ENCODE results near the gene WBP2.

Gene WBP2

DNA sequence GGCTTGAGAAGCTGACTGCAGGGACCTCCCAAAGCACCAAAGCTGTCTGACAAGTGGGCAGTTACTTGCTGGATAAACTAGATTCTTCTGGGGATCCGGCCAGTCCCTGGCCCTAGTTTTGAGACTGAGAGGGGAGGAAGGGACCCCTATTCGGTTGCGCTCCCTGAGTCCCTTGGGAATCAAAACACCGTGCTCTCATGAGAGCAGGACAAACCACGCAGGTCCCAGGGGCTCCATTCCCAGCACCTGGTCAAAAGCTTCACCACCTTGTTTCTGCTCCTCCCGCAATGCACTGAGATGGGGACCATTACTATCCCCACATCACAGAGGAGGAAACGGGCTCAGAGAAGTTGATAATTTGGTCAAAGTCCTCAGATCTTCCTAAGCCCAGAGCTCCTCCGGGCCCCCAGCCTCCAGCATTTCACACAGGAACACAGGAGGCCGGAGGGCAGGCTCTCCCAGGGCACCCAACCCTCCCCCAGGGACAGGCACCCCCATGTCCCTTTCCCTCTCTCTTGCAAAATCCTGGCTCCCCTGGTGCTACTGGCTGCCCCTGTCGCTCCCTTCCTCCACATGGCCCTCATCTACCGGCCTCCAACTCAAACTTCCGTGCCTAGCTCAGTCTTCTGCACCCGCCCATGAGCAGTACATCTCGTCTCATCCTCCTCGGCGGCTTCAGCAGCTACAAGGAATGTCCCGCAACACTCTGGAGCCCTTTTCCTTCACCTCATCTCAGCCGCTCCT, 38.3 kb upstream of the WBP2 start:
- Histone ChIP-seq H3K36me3 (replicated peaks; ENCODE audit: insufficient read depth, low read length) (no peaks in the 10 kb centered on the region), H2AFZ (ENCODE audit: low read length) (no peak overlapping the region), H4K20me1 (ENCODE audit: insufficient read depth, low read length) (no peaks in the 10 kb centered on the region), H3K9me2 (replicated peaks; ENCODE audit: insufficient read depth, low read length) (no peaks in the 10 kb centered on the region), H3K27ac (ENCODE audit: low read length) (no peak overlapping the region), H3K9ac (ENCODE audit: low read length) (no peak overlapping the region), H3K9me3 (replicated peaks; ENCODE audit: insufficient read depth, low read length) (no peaks in the 10 kb centered on the region), H3K4me2 (ENCODE audit: low read depth, low read length) (no peak overlapping the region), H3K4me1 (ENCODE audit: low read length) (peaks cover 6% of the 10 kb centered on the region), H3K79me2 (ENCODE audit: low read length) (peaks cover 22% of the 10 kb centered on the region), H3K4me3 (ENCODE audit: low read length) (no peak overlapping the region), H3F3A (ENCODE audit: insufficient read depth, low read length) (peaks cover 12% of the 10 kb centered on the region), H3K27me3 (replicated peaks; ENCODE audit: insufficient read depth, low read length) (no peaks in the 10 kb centered on the region)
- no peak for TF ChIP-seq EZH2phosphoT487 (IDR thresholded peaks at IDR 0.05; ENCODE audit: low read length)
- no peak for DNase-seq

GRCh38 chr17:75892556-75893224, 37.6 kb upstream of the WBP2 start:
- no peaks in the 10 kb centered on the region for H3K27me3 ChIP-seq (replicated peaks; ENCODE audit: insufficient read depth, low read length)
- peaks cover 6% of the 10 kb centered on the region for H3K4me1 ChIP-seq (ENCODE audit: low read length)
- H3K9ac ChIP-seq (ENCODE audit: low read length) = no peak overlapping the region
- peaks cover 22% of the 10 kb centered on the region for H3K79me2 ChIP-seq (ENCODE audit: low read length)
- H3K36me3 ChIP-seq (replicated peaks; ENCODE audit: insufficient read depth, low read length) = no peaks in the 10 kb centered on the region
- H4K20me1 ChIP-seq (ENCODE audit: insufficient read depth, low read length) = no peaks in the 10 kb centered on the region
- no peak overlapping the region for H3K27ac ChIP-seq (ENCODE audit: low read length)
- H3K9me2 ChIP-seq (replicated peaks; ENCODE audit: insufficient read depth, low read length) = no peaks in the 10 kb centered on the region
- H3K4me2 ChIP-seq (ENCODE audit: low read depth, low read length) = no peak overlapping the region
- H3F3A ChIP-seq (ENCODE audit: insufficient read depth, low read length) = peaks cover 4% of the 10 kb centered on the region
- DNase-seq = no peak
- no peaks in the 10 kb centered on the region for H3K9me3 ChIP-seq (replicated peaks; ENCODE audit: insufficient read depth, low read length)
- TF ChIP-seq CTCF (IDR thresholded peaks at IDR 0.05; ENCODE audit: low read length) = no peak
- no peak for TF ChIP-seq EZH2phosphoT487 (IDR thresholded peaks at IDR 0.05; ENCODE audit: low read length)
- TF ChIP-seq EZH2 (optimal IDR thresholded peaks at IDR 0.05; ENCODE audit: low read depth, low read length) = no peak
- no peak overlapping the region for H2AFZ ChIP-seq (ENCODE audit: low read length)
- H3K4me3 ChIP-seq (ENCODE audit: low read length) = no peak overlapping the region

DNA sequence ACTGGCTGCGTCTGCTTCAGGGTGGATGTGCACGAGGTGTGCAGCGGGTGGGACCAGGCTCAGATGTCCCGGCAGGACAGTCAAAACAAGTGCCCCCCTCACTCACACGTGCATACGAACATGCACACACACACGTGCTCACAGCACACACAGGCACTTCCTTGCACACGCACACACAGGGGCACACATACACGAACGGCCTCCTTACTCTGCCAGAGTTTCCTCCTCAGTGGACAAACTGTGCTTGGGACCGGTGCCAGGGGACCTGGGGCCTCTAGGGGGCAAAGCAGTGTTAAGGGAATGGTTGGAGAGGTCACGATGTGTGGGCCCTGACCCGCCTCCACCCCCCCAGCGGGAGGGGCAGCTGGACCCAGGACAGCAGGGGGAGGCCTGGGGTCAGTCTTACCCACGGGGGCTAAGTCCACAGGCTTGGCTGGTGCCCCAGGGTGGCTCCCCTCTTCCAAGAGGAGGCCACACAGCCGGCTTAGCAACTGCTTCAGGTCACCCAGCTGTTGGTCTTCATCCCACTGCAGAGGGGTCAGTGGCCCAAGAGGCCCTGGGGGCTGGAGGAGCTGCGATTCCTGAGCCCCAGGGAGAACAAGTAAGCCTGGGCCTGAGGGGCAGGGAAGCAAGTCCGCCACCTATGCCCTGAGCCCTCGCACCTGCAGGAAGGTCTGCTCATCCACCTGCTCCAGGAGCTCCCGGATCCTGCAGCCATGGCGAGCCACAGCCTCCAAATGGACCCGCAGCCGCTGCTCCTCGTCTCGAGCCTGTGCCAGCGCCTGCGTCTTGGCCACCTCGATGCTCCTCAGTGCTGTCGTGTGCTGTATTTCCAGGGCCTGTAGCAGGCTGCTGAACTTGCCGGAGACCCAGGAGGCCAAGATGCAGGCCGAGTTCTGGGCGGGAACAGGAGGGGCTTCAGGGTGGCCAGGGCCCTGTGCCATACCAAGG, 36.7 kb upstream of the WBP2 start:
- Histone ChIP-seq H3K4me2 (ENCODE audit: low read depth, low read length) (no peak overlapping the region), H3K9me2 (replicated peaks; ENCODE audit: insufficient read depth, low read length) (no peaks in the 10 kb centered on the region), H3K79me2 (ENCODE audit: low read length) (peaks cover 22% of the 10 kb centered on the region), H3K9me3 (replicated peaks; ENCODE audit: insufficient read depth, low read length) (no peaks in the 10 kb centered on the region), H2AFZ (ENCODE audit: low read length) (no peak overlapping the region), H3K27me3 (replicated peaks; ENCODE audit: insufficient read depth, low read length) (no peaks in the 10 kb centered on the region), H4K20me1 (ENCODE audit: insufficient read depth, low read length) (no peaks in the 10 kb centered on the region), H3K27ac (ENCODE audit: low read length) (no peak overlapping the region), H3F3A (ENCODE audit: insufficient read depth, low read length) (no peaks in the 10 kb centered on the region), H3K4me3 (ENCODE audit: low read length) (no peak overlapping the region), H3K4me1 (ENCODE audit: low read length) (peaks cover 6% of the 10 kb centered on the region), H3K9ac (ENCODE audit: low read length) (no peak overlapping the region), H3K36me3 (replicated peaks; ENCODE audit: insufficient read depth, low read length) (no peaks in the 10 kb centered on the region)
- DNase-seq = no peak
- TF ChIP-seq EZH2 (optimal IDR thresholded peaks at IDR 0.05; ENCODE audit: low read depth, low read length) (no peak), EZH2phosphoT487 (IDR thresholded peaks at IDR 0.05; ENCODE audit: low read length) (no peak), CTCF (IDR thresholded peaks at IDR 0.05; ENCODE audit: low read length) (no peak)

Data from MM.1S (cell line).